RCC 7860 (cell line): ENCODE data around the gene VASN.
A peak's percentile ranks its signal among the peaks of the same experiment; 100 is the strongest.

Source experiments
- DNase-seq: peaks from one replicate; pipeline ENCODE4 v3.0.0-alpha.2; 2015; ENCODE audit warnings: low spot score
- FAIRE-seq: peaks from 2 replicates; lab custom pipeline; 2012; peaks lifted over from hg19 to GRCh38; lab: Jason Lieb, UNC

Gene VASN

DNA sequence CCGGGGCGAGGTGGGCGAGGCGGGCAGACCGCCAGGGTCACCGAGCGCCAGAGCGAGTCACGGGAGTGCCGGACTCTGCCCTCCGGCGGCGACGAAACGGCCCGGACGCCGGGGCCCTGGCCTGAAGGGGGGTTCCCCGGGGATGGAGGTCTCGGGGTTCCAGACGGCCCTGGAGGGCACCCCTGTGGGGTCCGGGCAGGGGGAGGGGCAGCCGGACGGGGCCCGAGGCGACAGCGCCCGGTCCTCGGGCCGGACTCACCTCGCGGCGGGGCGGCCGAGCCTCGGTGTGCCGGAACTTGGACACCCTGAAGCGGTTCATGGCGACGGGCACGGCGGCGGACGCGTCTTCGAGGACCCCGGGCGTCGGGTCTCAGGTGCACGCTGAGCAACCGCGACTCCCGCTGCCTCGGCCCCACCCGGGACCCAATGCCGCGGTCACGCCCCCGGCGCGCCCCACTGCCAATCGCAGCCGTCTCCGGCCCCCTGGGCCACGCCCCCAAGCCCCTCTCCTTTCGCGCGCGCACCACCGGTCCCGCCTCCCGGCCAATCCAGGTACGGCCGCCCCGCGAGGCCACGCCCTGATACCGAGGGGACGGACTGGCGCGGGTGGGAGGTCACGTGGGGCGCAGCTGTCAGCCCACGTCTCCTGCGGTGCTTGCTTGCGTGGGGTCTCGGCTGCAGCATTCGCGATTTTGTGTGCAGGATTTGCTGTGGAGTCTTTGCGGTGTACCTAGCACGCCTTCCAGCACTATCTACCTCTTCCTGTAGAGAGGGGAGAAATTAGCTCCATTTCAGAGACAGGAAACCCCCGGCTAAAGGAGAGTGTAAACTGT is 44.8 kb downstream of the VASN start, which contains the start of gene CORO7:
TSS of gene CORO7 (minus strand) at position 397 of the 833 bp plus-strand sequence. CDS start at position 319, 78 bp downstream.
- DNase-seq (peak; percentile 75), FAIRE-seq (no peak)

- no peak for DNase-seq
- FAIRE-seq = no peak
These were observed 47.8 kb downstream of the VASN start for GRCh38 chr16:4419402-4419959.

- no peak for FAIRE-seq
- DNase-seq = no peak
These were observed 49.0 kb downstream of the VASN start for GRCh38 chr16:4420505-4421105.

- FAIRE-seq = no peak
These were observed 53.9 kb downstream of the VASN start, which contains the start of gene DNAJA3 for GRCh38 chr16:4425378-4426020. DNAJA3 (plus strand) TSS chr16:4425868; CDS start chr16:4425882, 14 bp downstream.

GRCh38 chr16:4426021-4426684 is 54.5 kb downstream of the VASN start:
- DNase-seq = no peak
- no peak for FAIRE-seq

More at GRCh38 chr16:4425378-4426020, 53.9 kb downstream of the VASN start, which contains the start of gene DNAJA3:
- peak; percentile 86 for DNase-seq

DNA sequence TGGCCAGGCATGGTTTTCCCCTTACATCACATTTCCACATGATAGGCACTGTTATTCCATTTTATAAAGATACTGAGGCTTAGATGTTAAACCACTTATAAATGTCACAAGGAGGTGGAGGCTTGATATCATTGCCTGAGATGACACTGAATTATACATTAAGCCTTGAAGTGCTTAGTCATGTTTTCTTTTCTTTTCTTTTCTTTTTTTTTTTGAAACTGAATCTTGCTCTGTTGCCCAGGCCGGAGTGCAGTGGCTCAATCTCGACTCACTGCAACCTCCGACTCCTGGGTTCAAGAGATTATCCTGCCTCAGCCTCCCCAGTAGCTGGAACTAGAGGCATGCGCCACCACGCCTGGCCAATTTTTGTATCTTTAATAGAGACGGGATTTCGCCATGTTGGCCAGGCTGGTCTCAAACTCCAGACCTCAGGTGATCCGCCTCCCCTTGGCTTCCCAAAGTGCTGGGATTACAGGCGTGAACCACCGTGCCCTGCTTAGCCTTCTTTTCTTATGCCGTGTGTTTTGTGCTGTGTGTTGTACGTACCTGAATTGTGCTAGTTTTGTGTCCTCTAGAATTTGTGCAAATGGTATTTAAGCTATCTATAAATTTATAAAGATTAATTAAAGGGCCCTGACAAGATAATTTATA is 55.2 kb downstream of the VASN start:
- no peak for DNase-seq
- no peak for FAIRE-seq

DNA sequence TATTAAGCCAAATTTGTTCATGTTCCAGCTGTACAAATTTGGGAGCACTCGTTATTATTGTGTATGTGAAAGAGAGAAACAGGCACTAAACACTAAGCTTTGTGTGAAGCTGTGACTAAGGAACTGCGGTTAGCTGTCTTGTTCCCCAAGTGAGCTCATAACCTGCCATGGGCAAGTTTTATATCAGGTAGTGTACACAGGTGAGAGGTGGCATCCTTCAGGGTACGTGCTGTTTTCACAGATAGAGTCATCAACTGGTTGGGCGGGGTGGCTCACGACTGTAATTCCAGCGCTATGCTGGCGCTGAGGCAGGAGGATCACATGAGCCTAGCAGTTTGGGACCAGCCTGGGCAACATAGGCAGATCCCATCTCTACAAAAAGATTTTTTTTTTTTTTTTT is 56.9 kb downstream of the VASN start:
- FAIRE-seq (no peak), DNase-seq (no peak)

- FAIRE-seq (no peak), DNase-seq (no peak)
These were observed 59.4 kb downstream of the VASN start for GRCh38 chr16:4431023-4431422.
